Panc1 (cell line): ENCODE results near the gene HYDIN.
"Not testable (repeated sequence)": the region's sequence is repeated elsewhere in the genome, so short reads cannot be mapped to it uniquely, and the experiment has no call there.

ENCODE experiments used
- TF ChIP-seq, protein P1 (sequence below), 2 experiments: IDR thresholded peaks; 2 replicates each; pipeline ENCODE4 v1.6.1; 2011 to 2012; ENCODE audit warnings: low read depth in 2 of 2, control low read depth in 1 of 2, low read length in 1 of 2, mild to moderate bottlenecking in 1 of 2, moderate library complexity in 1 of 2; ENCODE audit not compliant: insufficient read depth in 1 of 2
- TF ChIP-seq, protein P2 (sequence below): fragments of 450-650 bp; IDR thresholded peaks from 2 replicates; pipeline ENCODE4 v1.5.1; 2017; ENCODE audit warnings: mild to moderate bottlenecking

DNA sequence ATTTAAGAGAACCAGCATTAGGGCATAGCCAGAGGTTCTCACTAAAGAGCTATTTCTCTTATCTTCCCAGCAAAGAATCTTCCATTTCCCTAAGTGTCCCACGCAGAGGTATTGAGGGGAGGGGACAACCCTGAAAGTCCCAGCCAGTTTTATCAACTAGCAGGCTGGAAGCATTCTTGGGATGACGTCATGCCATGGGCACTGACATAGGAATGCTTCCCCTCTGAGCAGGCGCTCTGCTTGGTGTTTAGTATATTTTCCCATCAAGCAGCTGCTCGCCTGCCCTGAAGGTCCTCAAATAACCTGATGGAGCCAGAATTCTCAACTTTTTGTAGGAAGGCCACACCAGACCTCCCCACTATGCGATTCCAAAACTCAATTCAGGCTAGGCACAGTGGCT lies 276.7 kb downstream of the HYDIN start:
- TF ChIP-seq, protein P1, sequence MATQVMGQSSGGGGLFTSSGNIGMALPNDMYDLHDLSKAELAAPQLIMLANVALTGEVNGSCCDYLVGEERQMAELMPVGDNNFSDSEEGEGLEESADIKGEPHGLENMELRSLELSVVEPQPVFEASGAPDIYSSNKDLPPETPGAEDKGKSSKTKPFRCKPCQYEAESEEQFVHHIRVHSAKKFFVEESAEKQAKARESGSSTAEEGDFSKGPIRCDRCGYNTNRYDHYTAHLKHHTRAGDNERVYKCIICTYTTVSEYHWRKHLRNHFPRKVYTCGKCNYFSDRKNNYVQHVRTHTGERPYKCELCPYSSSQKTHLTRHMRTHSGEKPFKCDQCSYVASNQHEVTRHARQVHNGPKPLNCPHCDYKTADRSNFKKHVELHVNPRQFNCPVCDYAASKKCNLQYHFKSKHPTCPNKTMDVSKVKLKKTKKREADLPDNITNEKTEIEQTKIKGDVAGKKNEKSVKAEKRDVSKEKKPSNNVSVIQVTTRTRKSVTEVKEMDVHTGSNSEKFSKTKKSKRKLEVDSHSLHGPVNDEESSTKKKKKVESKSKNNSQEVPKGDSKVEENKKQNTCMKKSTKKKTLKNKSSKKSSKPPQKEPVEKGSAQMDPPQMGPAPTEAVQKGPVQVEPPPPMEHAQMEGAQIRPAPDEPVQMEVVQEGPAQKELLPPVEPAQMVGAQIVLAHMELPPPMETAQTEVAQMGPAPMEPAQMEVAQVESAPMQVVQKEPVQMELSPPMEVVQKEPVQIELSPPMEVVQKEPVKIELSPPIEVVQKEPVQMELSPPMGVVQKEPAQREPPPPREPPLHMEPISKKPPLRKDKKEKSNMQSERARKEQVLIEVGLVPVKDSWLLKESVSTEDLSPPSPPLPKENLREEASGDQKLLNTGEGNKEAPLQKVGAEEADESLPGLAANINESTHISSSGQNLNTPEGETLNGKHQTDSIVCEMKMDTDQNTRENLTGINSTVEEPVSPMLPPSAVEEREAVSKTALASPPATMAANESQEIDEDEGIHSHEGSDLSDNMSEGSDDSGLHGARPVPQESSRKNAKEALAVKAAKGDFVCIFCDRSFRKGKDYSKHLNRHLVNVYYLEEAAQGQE (IDR thresholded peaks at IDR 0.05; ENCODE audit: insufficient read depth in 1 of 2, low read depth in 2 of 2, low read length in 1 of 2): not testable (repeated sequence)
- TF ChIP-seq, protein P2, sequence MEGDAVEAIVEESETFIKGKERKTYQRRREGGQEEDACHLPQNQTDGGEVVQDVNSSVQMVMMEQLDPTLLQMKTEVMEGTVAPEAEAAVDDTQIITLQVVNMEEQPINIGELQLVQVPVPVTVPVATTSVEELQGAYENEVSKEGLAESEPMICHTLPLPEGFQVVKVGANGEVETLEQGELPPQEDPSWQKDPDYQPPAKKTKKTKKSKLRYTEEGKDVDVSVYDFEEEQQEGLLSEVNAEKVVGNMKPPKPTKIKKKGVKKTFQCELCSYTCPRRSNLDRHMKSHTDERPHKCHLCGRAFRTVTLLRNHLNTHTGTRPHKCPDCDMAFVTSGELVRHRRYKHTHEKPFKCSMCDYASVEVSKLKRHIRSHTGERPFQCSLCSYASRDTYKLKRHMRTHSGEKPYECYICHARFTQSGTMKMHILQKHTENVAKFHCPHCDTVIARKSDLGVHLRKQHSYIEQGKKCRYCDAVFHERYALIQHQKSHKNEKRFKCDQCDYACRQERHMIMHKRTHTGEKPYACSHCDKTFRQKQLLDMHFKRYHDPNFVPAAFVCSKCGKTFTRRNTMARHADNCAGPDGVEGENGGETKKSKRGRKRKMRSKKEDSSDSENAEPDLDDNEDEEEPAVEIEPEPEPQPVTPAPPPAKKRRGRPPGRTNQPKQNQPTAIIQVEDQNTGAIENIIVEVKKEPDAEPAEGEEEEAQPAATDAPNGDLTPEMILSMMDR: not testable (repeated sequence)
